Left colon (tissue), 2 donors: ENCODE measurements around the gene IL1R1. TPM values are rescaled to one million over a fixed set of nuclear protein-coding genes. Genes with fewer than 3 reads are reported as not detected.

ENCODE experiments used
- ATAC-seq: fragments of 200-7000 bp; cut with Tn5 transposase; one replicate; pipeline ENCODE4 v1.9.1; 2020; ENCODE audit warnings: mild to moderate bottlenecking, moderate library complexity
- DNase-seq, 2 donors: peaks; one replicate each; pipeline ENCODE4 v3.0.0-alpha.2; 2020
- intact Hi-C, 2 donors: fragments of 100-400 bp; cut with DNase I in 1 of 2; cut with micrococcal nuclease in 1 of 2; formaldehyde crosslinking; loops; one replicate each; pipeline versions ENCODE4 v1.11.2 to v1.14.0; 2022; cut with DNase I, micrococcal nuclease
- total RNA-seq, 2 donors: library from RNA; stranded (reverse); fragmentation: NEBNext Ultra II Directional; extraction: Animal tissue kit (Norgen Biotek cat#: 25700); gene quantifications; one replicate each; pipeline ENCODE4 v1.2.1, GENCODE V29; 2021
- donor health status: DM: no; HTN: no; CAD: no.
- donor health status: DM: yes; HTN: yes; CAD: no.

The IL1R1 gene
- total RNA-seq, 2 donors from 2014 or later = 24.8 to 25.0 TPM

GRCh38 chr2:102186791-102187495, 44.4 kb downstream of the IL1R1 start, which contains the start of gene IL1RL2:
Gene IL1RL2, plus strand, starts transcription at chr2:102187023. Its CDS starts 845 bp downstream, at chr2:102187868.
- peak; percentile 76 for ATAC-seq
- intact Hi-C loops = loop anchor here in 1 of 2 donors (5.0 kb wide), 1 partner anchor 55 kb away; no protein-coding TSS in a partner anchor
- peak; percentile 51 to 60 for DNase-seq

- intact Hi-C loops = loop anchor here in 1 of 2 donors (5.0 kb wide), 1 partner anchor 55 kb away; no protein-coding TSS in a partner anchor
- ATAC-seq (peak; percentile 73), DNase-seq (peak; percentile 36 to 57)
Observed at GRCh38 chr2:102187496-102188150, 45.1 kb downstream of the IL1R1 start.

DNA sequence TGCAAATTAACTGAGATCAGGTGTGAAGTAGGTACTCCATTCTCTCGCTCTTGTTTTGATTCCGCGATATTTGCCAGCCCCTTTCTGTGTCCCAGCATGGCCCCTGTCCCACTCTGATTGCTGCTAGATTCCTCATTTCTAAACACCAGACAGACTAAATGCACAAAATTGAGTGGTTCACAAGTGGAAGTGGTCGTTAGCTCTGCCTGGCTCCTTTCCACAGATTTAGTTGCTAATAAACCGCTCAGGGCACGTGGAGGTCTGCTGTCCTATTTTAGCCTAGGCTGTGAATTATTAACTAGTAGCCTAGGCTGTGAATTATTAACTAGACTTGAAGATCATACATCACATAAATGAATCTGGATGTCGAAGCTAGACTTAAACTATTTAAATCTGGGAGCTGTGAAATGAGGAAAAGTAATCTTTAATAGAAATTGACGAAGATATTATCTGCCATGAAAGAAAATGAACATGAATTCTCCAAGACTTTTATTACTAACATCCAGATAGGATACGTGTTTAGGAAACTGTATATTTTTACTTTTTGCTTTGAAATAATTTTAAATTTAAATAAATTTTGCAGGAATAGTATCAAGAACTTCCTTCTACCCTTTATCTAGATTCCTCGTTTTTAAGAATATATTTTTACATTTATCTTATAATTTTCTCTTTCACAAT, 48.0 kb downstream of the IL1R1 start:
- intact Hi-C loops = no loop called here
- DNase-seq (no peak), ATAC-seq (peak; percentile 43)

DNA sequence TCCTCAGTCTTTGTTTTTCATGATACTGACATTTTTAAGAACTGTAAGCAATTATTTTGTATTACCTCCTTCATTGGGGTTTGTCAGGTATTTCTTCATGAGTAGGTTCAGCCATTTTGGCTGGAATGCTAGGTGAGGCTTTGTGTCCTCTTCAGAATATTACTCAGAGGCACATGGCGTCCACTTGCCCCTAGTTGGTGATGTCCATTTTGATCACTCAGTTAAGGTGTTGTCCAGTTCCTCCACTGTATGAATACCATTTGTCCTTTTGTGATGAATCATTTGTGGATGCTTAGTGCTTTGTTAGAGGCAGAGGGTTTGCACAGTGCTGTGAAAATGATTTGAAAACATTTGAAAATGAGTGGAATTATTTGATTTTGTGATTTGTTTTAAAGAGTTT, 49.0 kb downstream of the IL1R1 start:
- ATAC-seq = no peak
- no peak for DNase-seq
- intact Hi-C loops = no loop called here

GRCh38 chr2:102193074-102193473, 50.5 kb downstream of the IL1R1 start:
- no peak for DNase-seq
- no peak for ATAC-seq
- intact Hi-C loops = no loop called here

GRCh38 chr2:102194609-102195268, 52.2 kb downstream of the IL1R1 start:
- no peak for ATAC-seq
- DNase-seq = no peak
- intact Hi-C loops = no loop called here

GRCh38 chr2:102197389-102198137, 55.0 kb downstream of the IL1R1 start:
- intact Hi-C loops = no loop called here
- ATAC-seq (no peak), DNase-seq (no peak)

DNA sequence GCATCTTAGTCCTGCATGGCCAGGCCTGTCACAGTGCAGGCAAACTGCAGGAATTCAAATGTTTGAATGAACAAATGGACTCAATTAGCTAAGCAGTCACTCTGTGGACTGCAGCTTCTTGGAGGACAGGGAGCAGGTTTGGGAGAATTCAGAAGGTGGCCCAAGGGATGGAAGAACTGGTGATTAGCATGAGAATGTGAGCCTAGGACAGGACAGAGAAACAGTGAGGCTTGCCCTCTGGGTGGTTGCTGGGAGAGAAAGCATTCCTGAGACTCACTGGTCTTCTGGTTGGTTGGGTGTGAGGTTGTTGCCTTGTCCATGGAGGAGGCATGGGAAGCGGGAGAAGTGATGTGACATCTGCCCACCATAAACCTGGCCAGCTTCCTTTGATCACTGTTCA, 58.0 kb downstream of the IL1R1 start:
- ATAC-seq (no peak), DNase-seq (no peak)
- intact Hi-C loops = no loop called here

DNA sequence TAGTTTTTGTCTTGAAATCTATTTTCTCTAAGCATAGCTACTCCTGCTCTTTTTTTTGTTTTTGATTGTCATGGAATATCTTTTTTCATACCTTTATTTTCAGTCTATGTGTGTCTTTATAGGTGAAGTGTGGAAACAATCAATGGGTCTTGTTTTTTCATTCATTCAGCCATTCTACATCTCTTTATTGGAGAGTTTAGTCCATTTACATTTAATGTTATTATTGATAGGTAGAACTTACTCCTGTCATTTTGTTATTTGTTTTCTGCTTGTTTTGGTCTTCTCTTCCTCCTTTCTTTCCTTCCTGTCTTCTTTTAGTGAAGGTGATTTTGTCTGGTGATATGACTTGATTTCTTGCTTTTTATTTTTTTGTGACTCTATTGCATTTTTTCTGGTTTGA, 62.1 kb downstream of the IL1R1 start:
- DNase-seq = no peak
- intact Hi-C loops = no loop called here
- no peak for ATAC-seq

DNA sequence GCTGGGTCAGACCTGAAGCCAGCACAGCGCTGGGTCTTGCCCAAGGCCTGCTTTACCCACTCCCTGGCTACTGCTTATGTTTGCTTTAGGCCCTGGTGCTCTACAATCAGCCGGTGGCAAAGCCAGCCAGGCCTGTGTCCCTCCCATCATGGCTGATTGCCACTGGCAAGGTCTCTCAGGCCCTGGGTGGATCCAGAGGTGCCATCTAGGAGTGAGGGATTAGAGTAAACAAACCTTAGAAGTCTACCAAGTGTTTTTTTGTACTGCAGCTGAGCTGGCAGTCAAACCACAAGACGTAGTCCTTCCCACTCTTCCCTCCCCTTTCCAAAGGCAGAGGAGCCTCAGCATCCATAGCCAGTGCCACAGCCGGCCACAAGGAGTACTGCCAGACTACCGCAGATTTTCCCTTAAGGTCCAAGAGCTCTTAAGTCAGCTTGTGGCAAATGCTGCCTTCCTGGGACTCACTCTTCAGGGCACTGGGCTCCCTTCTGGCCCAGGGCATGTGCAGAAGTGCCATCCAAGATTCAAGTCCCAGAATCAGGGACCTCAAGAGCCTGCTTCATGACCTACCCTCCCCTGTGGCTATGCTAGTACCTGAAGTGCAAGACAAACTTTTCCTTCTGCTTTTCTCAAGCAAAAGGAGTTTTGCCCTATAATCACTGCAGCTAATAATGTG, 64.3 kb downstream of the IL1R1 start:
- DNase-seq (no peak), ATAC-seq (peak; percentile 26)
- intact Hi-C loops = no loop called here

DNA sequence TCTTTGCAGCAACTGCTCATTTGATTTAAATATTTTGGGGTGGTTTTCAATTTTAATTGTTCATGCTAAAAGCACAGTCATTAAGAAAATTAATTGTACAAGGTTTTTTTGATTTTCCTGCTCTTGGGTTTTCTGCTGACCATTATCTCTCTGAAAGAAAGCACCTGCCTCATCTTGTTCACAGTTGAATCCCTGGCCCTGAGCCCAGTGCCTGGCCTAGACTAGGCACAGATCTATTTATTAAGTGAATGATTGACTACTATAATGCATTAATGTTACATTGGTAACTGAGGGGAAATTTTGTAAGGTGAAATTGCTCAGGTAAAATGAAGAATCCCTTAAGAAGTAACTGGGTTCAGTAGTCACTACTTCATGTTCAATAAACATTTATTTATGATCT, 66.2 kb downstream of the IL1R1 start:
- no peak for DNase-seq
- ATAC-seq = no peak
- intact Hi-C loops = no loop called here

GRCh38 chr2:102209474-102209873, 66.9 kb downstream of the IL1R1 start:
- DNase-seq (no peak), ATAC-seq (no peak)
- intact Hi-C loops = no loop called here

DNA sequence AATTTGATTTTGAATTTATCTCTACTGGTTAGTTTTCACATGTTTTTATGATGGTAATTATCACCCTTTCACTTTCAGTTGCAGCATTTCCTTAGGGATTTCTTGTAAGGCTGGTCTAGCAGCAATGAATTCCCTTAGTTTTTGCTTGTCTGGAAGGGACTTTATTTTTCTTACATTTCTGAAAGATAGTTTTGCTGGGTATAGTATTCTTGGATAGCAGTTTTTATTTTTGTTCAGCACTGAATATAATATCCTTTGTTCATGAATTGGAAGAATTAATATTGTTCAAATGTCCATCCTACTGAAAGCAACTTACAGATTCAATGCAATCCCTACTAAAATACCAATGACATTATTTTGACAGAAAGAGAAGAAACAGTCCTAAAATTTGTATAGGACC, 74.5 kb downstream of the IL1R1 start:
- ATAC-seq (peak; percentile 79), DNase-seq (no peak)
- intact Hi-C loops = no loop called here

- no peak for ATAC-seq
- DNase-seq = no peak
- intact Hi-C loops = no loop called here
Observed at GRCh38 chr2:102224824-102225739, 82.5 kb downstream of the IL1R1 start.

GRCh38 chr2:102226171-102226570, 83.6 kb downstream of the IL1R1 start:
- DNase-seq (no peak), ATAC-seq (no peak)
- intact Hi-C loops = no loop called here

GRCh38 chr2:102226612-102227391, 84.3 kb downstream of the IL1R1 start:
- DNase-seq (no peak), ATAC-seq (peak; percentile 73)
- intact Hi-C loops = no loop called here
